GM23338 (cell line): ENCODE data around the gene CACNA2D1. TPM values are rescaled to one million over a fixed set of nuclear protein-coding genes. Genes with fewer than 3 reads are reported as not detected.
A peak's percentile ranks its signal among the peaks of the same experiment; 100 is the strongest.

ENCODE experiments used
- ATAC-seq: fragments of 200-7000 bp; cut with Tn5 transposase; 3 replicates; pipeline ENCODE4 v1.9.1; 2020
- DNase-seq: peaks from one replicate; pipeline ENCODE4 v3.0.0-alpha.2; 2015; ENCODE audit warnings: low spot score
- H2AFZ ChIP-seq: fragments of 200-600 bp; sonication (generic); 2 replicates; pipeline ENCODE4 v1.8.0; 2016; ENCODE audit warnings: antibody characterized with exemption, mild to moderate bottlenecking, moderate library complexity
- H3F3A ChIP-seq: fragments of 200-600 bp; sonication (generic); replicated peaks from 2 replicates; pipeline ENCODE4 v1.8.0; 2017; ENCODE audit warnings: antibody characterized with exemption, mixed run types, low read depth
- H3K27ac ChIP-seq: fragments of 200-600 bp; sonication (generic); 2 replicates; pipeline ENCODE4 v1.6.1; 2016; ENCODE audit warnings: low read depth
- H3K27me3 ChIP-seq: fragments of 200-600 bp; sonication (generic); 2 replicates; pipeline ENCODE4 v1.8.0; 2016; ENCODE audit warnings: mild to moderate bottlenecking, mixed run types, moderate library complexity; ENCODE audit not compliant: insufficient read depth
- H3K36me3 ChIP-seq: fragments of 200-600 bp; sonication (generic); 2 replicates; pipeline ENCODE4 v1.8.0; 2016; ENCODE audit warnings: mild to moderate bottlenecking; ENCODE audit not compliant: insufficient read depth
- H3K4me1 ChIP-seq: fragments of 200-600 bp; sonication (generic); 2 replicates; pipeline ENCODE4 v1.8.0; 2016; ENCODE audit warnings: mild to moderate bottlenecking, moderate library complexity; ENCODE audit not compliant: insufficient read depth
- H3K4me2 ChIP-seq: fragments of 200-600 bp; sonication (generic); 2 replicates; pipeline ENCODE4 v1.7.1; 2017; ENCODE audit warnings: mixed run types
- H3K4me3 ChIP-seq: fragments of 200-600 bp; sonication (generic); 2 replicates; pipeline ENCODE4 v1.6.1; 2016; ENCODE audit warnings: mixed run types
- H3K79me2 ChIP-seq: fragments of 200-600 bp; sonication (generic); replicated peaks from 2 replicates; pipeline ENCODE4 v1.8.0; 2017; ENCODE audit warnings: mild to moderate bottlenecking; ENCODE audit not compliant: insufficient read depth
- H3K9me2 ChIP-seq: fragments of 200-600 bp; sonication (generic); 2 replicates; pipeline ENCODE4 v1.8.0; 2017; ENCODE audit not compliant: insufficient read depth
- H4K20me1 ChIP-seq: fragments of 200-600 bp; sonication (generic); replicated peaks from 2 replicates; pipeline ENCODE4 v1.8.0; 2017; ENCODE audit warnings: mild to moderate bottlenecking; ENCODE audit not compliant: insufficient read depth
- H3K27ac Mint-ChIP-seq: 2 replicates; pipeline ENCODE4 v1.8.0; 2020; ENCODE audit warnings: inconsistent platforms, mild to moderate bottlenecking, moderate library complexity, mixed read lengths
- H3K27me3 Mint-ChIP-seq: 3 replicates; pipeline ENCODE4 v1.8.0; 2022; ENCODE audit warnings: low read depth, mild to moderate bottlenecking, moderate library complexity, mixed read lengths, inconsistent platforms; ENCODE audit not compliant: insufficient read depth, poor library complexity
- H3K36me3 Mint-ChIP-seq: 3 replicates; pipeline ENCODE4 v1.8.0; 2021; ENCODE audit warnings: low read depth, mild to moderate bottlenecking, inconsistent platforms, moderate library complexity, mixed read lengths
- H3K4me1 Mint-ChIP-seq: 3 replicates; pipeline ENCODE4 v1.8.0; 2020; ENCODE audit warnings: mild to moderate bottlenecking, inconsistent platforms, mixed read lengths
- H3K4me3 Mint-ChIP-seq: 3 replicates; pipeline ENCODE4 v1.8.0; 2021; ENCODE audit warnings: moderate library complexity, mild to moderate bottlenecking, inconsistent platforms, mixed read lengths
- H3K9me3 Mint-ChIP-seq: 3 replicates; pipeline ENCODE4 v1.8.0; 2020; ENCODE audit warnings: moderate library complexity, mild to moderate bottlenecking, inconsistent platforms, mixed read lengths
- CTCF ChIP-seq, 2 experiments: fragments of 200-600 bp in 1 of 2; sonication (generic) in 1 of 2; conservative IDR thresholded peaks; 2 replicates each; pipeline versions ENCODE4 v1.5.1 to v1.6.1; 2016 to 2017; ENCODE audit warnings: antibody characterized with exemption in 2 of 2, low read depth in 2 of 2, mild to moderate bottlenecking in 2 of 2, moderate library complexity in 1 of 2
- NANOG ChIP-seq: IDR thresholded peaks from 2 replicates; pipeline ENCODE4 v1.6.1; 2016; ENCODE audit warnings: antibody characterized with exemption, borderline replicate concordance
- POLR2AphosphoS5 ChIP-seq: IDR thresholded peaks from 2 replicates; pipeline ENCODE4 v1.6.1; 2016; ENCODE audit warnings: antibody characterized with exemption, low read depth
- ZNF114 ChIP-seq: fragments of 250-450 bp; sonication (Bioruptor Pico); IDR thresholded peaks from 2 replicates; pipeline ENCODE4 v1.5.0; 2020; ENCODE audit warnings: mild to moderate bottlenecking, moderate library complexity
- polyA plus RNA-seq: library from polyadenylated mRNA; unstranded; fragments of >200 nt; fragmentation: Nextera tagmentation; extraction: Ambion mirVana; gene quantifications from 2 replicates; pipeline ENCODE4 v1.2.1, GENCODE V29; 2016
- total RNA-seq: library from RNA; depleted of rRNA; stranded (reverse); fragments of >200 nt; shearing (Covaris generic); gene quantifications from 2 replicates; pipeline ENCODE4 v1.2.3, GENCODE V29; 2014
- TF ChIP-seq, protein P1 (sequence below): fragments of 250-450 bp; sonication (Bioruptor Pico); IDR thresholded peaks from 2 replicates; pipeline ENCODE4 v1.5.0; 2020; ENCODE audit warnings: mild to moderate bottlenecking, moderate library complexity

Gene CACNA2D1
- total and polyA plus RNA-seq, 2 experiments from 2014 or later: 7.0 to 20.4 TPM

DNA sequence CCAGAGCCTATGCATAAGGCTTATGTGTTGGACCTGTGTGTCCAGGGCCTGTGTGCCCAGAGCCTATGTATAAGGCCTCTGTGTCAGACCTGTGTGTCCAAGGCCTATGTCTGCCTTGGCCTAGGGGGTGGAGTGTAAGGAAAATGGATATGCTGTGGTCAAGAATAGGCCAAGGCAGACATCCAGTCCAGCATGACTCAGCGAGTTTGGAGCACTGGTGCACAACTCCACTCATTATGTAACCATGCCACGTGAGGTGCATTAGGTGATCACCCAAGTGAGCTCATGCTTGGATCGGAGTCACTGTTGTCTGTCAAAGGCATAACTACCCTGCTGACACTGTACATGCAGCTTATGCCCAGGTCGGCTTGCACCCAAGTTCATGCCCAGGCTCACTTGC, 238.9 kb downstream of the CACNA2D1 start:
- Mint-ChIP-seq H3K4me3 (no peak overlapping the region), H3K27ac (peak overlapping the region; percentile 72; the same call in 1 of the 2 replicates), H3K4me1 (no peaks in the 10 kb centered on the region), H3K9me3 (peaks cover 6% of the 10 kb centered on the region; the same call in 2 of the 3 replicates), H3K36me3 (peaks cover 18% of the 10 kb centered on the region; the same call in 2 of the 3 replicates), H3K27me3 (no peaks in the 10 kb centered on the region)
- no peaks in the 10 kb centered on the region for H3K79me2 ChIP-seq
- no peak overlapping the region for H2AFZ ChIP-seq
- no peak for ATAC-seq
- TF ChIP-seq ZNF114 (CRISPR knock-in tag) (no peak), POLR2AphosphoS5 (no peak), CTCF (conservative IDR thresholded peaks at IDR 0.05; ENCODE audit: low read depth in 2 of 2) (no peak), NANOG (no peak)
- TF ChIP-seq, protein P1, sequence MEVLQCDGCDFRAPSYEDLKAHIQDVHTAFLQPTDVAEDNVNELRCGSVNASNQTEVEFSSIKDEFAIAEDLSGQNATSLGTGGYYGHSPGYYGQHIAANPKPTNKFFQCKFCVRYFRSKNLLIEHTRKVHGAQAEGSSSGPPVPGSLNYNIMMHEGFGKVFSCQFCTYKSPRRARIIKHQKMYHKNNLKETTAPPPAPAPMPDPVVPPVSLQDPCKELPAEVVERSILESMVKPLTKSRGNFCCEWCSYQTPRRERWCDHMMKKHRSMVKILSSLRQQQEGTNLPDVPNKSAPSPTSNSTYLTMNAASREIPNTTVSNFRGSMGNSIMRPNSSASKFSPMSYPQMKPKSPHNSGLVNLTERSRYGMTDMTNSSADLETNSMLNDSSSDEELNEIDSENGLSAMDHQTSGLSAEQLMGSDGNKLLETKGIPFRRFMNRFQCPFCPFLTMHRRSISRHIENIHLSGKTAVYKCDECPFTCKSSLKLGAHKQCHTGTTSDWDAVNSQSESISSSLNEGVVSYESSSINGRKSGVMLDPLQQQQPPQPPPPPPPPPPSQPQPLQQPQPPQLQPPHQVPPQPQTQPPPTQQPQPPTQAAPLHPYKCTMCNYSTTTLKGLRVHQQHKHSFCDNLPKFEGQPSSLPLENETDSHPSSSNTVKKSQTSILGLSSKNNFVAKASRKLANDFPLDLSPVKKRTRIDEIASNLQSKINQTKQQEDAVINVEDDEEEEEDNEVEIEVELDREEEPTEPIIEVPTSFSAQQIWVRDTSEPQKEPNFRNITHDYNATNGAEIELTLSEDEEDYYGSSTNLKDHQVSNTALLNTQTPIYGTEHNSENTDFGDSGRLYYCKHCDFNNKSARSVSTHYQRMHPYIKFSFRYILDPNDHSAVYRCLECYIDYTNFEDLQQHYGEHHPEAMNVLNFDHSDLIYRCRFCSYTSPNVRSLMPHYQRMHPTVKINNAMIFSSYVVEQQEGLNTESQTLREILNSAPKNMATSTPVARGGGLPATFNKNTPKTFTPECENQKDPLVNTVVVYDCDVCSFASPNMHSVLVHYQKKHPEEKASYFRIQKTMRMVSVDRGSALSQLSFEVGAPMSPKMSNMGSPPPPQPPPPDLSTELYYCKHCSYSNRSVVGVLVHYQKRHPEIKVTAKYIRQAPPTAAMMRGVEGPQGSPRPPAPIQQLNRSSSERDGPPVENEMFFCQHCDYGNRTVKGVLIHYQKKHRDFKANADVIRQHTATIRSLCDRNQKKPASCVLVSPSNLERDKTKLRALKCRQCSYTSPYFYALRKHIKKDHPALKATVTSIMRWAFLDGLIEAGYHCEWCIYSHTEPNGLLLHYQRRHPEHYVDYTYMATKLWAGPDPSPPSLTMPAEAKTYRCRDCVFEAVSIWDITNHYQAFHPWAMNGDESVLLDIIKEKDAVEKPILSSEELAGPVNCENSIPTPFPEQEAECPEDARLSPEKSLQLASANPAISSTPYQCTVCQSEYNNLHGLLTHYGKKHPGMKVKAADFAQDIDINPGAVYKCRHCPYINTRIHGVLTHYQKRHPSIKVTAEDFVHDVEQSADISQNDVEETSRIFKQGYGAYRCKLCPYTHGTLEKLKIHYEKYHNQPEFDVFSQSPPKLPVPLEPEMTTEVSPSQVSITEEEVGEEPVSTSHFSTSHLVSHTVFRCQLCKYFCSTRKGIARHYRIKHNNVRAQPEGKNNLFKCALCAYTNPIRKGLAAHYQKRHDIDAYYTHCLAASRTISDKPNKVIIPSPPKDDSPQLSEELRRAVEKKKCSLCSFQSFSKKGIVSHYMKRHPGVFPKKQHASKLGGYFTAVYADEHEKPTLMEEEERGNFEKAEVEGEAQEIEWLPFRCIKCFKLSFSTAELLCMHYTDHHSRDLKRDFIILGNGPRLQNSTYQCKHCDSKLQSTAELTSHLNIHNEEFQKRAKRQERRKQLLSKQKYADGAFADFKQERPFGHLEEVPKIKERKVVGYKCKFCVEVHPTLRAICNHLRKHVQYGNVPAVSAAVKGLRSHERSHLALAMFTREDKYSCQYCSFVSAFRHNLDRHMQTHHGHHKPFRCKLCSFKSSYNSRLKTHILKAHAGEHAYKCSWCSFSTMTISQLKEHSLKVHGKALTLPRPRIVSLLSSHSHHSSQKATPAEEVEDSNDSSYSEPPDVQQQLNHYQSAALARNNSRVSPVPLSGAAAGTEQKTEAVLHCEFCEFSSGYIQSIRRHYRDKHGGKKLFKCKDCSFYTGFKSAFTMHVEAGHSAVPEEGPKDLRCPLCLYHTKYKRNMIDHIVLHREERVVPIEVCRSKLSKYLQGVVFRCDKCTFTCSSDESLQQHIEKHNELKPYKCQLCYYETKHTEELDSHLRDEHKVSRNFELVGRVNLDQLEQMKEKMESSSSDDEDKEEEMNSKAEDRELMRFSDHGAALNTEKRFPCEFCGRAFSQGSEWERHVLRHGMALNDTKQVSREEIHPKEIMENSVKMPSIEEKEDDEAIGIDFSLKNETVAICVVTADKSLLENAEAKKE (CRISPR knock-in tag): no peak
- H3F3A ChIP-seq: no peaks in the 10 kb centered on the region
- H3K36me3 ChIP-seq: no peaks in the 10 kb centered on the region
- H3K4me1 ChIP-seq: no peaks in the 10 kb centered on the region
- H3K4me2 ChIP-seq: no peak overlapping the region
- H3K4me3 ChIP-seq: no peak overlapping the region
- no peaks in the 10 kb centered on the region for H4K20me1 ChIP-seq
- no peaks in the 10 kb centered on the region for H3K27me3 ChIP-seq
- no peak overlapping the region for H3K27ac ChIP-seq
- DNase-seq: no peak
- H3K9me2 ChIP-seq: no peaks in the 10 kb centered on the region
